SU-DHL-6 (cell line): ENCODE measurements around the gene CARD18.

ENCODE experiments used
- EZH2phosphoT487 ChIP-seq: fragments of 200-600 bp; sonication (generic), shearing (Covaris generic); conservative IDR thresholded peaks from 2 replicates; pipeline ENCODE4 v1.6.1; 2018; ENCODE audit warnings: mild to moderate bottlenecking, antibody characterized with exemption, low read length, moderate library complexity, mixed read lengths
- TF ChIP-seq, protein P1 (sequence below): fragments of 200-600 bp; sonication (generic); IDR thresholded peaks from one replicate; pipeline ENCODE4 v1.5.1; 2017; ENCODE audit warnings: antibody characterized with exemption, mild to moderate bottlenecking, low read length, moderate library complexity; ENCODE audit not compliant: insufficient read depth, poor library complexity, severe bottlenecking

- TF ChIP-seq, protein P1, sequence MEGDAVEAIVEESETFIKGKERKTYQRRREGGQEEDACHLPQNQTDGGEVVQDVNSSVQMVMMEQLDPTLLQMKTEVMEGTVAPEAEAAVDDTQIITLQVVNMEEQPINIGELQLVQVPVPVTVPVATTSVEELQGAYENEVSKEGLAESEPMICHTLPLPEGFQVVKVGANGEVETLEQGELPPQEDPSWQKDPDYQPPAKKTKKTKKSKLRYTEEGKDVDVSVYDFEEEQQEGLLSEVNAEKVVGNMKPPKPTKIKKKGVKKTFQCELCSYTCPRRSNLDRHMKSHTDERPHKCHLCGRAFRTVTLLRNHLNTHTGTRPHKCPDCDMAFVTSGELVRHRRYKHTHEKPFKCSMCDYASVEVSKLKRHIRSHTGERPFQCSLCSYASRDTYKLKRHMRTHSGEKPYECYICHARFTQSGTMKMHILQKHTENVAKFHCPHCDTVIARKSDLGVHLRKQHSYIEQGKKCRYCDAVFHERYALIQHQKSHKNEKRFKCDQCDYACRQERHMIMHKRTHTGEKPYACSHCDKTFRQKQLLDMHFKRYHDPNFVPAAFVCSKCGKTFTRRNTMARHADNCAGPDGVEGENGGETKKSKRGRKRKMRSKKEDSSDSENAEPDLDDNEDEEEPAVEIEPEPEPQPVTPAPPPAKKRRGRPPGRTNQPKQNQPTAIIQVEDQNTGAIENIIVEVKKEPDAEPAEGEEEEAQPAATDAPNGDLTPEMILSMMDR, result no peak
- TF ChIP-seq EZH2phosphoT487, result no peak
Observed at GRCh38 chr11:105110688-105111030, 28.9 kb downstream of the CARD18 start.
